HepG2 (cell line): ENCODE measurements around the gene ASB5. TPM values are rescaled to one million over a fixed set of nuclear protein-coding genes. Genes with fewer than 3 reads are reported as not detected.
A peak's percentile ranks its signal among the peaks of the same experiment; 100 is the strongest.

ENCODE experiments used
- ATAC-seq: fragments of 200-7000 bp; cut with Tn5 transposase; 3 replicates; pipeline ENCODE4 v1.9.1; 2020; ENCODE audit warnings: mild to moderate bottlenecking, moderate library complexity
- BruUV-seq: library from RNA; stranded (reverse); fragments of 400-500 nt; replicated peaks from 2 replicates; lab custom pipeline; 2021; lab: Mats Ljungman, UMichigan
- CTCF ChIA-PET: fragments of 300-600 bp; formaldehyde crosslinking; extraction: SDS; loops from one replicate; lab custom pipeline; 2021; ENCODE audit warnings: low total read pairs, inconsistent platforms, low intra/inter-chr PET ratio; lab: Yijun Ruan, JAX
- POLR2A ChIA-PET: fragments of 350-600 bp; sonication (Branson Sonifier 250); formaldehyde crosslinking; loops from one replicate; lab custom pipeline; 2020; ENCODE audit warnings: antibody characterized with exemption, inconsistent platforms; lab: Yijun Ruan, JAX
- DNase-seq: peaks from one replicate; pipeline ENCODE4 v3.0.0-alpha.2; 2015; ENCODE audit warnings: low spot score
- FAIRE-seq: peaks from 3 replicates; lab custom pipeline; 2011; peaks lifted over from hg19 to GRCh38; lab: Jason Lieb, UNC
- H2AFZ ChIP-seq: one replicate; pipeline ENCODE4 v1.6.1; 2011; ENCODE audit warnings: low read length, inconsistent platforms
- H3K27ac ChIP-seq: fragments of 300-600 bp; 3 replicates; pipeline ENCODE4 v1.8.0; 2011; ENCODE audit warnings: mixed run types, mild to moderate bottlenecking, mixed read lengths, low read length, inconsistent platforms; ENCODE audit not compliant: insufficient read depth; ENCODE audit errors: extremely low read length
- H3K27me3 ChIP-seq, 2 experiments: fragments of 200-600 bp in 1 of 2; 2 replicates in 1 of 2; 3 replicates in 1 of 2; pipeline versions ENCODE4 v1.6.0 to v1.8.0; 2011; ENCODE audit warnings: low read length in 2 of 2, mild to moderate bottlenecking in 2 of 2, moderate library complexity in 2 of 2, inconsistent platforms in 1 of 2; ENCODE audit not compliant: insufficient read depth in 2 of 2, control insufficient read depth in 1 of 2
- H3K36me3 ChIP-seq, 2 experiments: fragments of 200-600 bp in 1 of 2; replicated peaks in 1 of 2; 2 replicates in 1 of 2; 3 replicates in 1 of 2; pipeline versions ENCODE4 v1.5.1 to v1.8.0; 2011; ENCODE audit warnings: low read length in 2 of 2, inconsistent platforms in 1 of 2; ENCODE audit not compliant: insufficient read depth in 2 of 2, control insufficient read depth in 1 of 2
- H3K4me1 ChIP-seq: 2 replicates; pipeline ENCODE4 v1.5.1; 2012; ENCODE audit warnings: low read length, inconsistent platforms; ENCODE audit not compliant: insufficient read depth
- H3K4me2 ChIP-seq: 2 replicates; pipeline ENCODE4 v1.6.0; 2011; ENCODE audit warnings: low read depth, low read length, inconsistent platforms
- H3K4me3 ChIP-seq, 3 experiments: fragments of 200-600 bp in 1 of 3; sonication (generic), shearing (Covaris generic) in 1 of 3; replicated peaks in 1 of 3; 2 replicates each; pipeline ENCODE4 v1.5.1; 2011 to 2016; ENCODE audit warnings: low read length in 3 of 3, inconsistent platforms in 2 of 3, low read depth in 2 of 3, mild to moderate bottlenecking in 2 of 3, control low read depth in 1 of 3, mixed read lengths in 1 of 3; ENCODE audit not compliant: insufficient read depth in 1 of 3
- H3K79me2 ChIP-seq: one replicate; pipeline ENCODE4 v1.6.1; 2011; ENCODE audit warnings: low read length, inconsistent platforms; ENCODE audit not compliant: insufficient read depth
- H3K9ac ChIP-seq: 2 replicates; pipeline ENCODE4 v1.6.0; 2011; ENCODE audit warnings: mild to moderate bottlenecking, low read depth, low read length, inconsistent platforms; ENCODE audit not compliant: insufficient read depth
- H3K9me3 ChIP-seq: 2 replicates; pipeline ENCODE4 v1.5.1; 2012; ENCODE audit warnings: mild to moderate bottlenecking, low read length
- H4K20me1 ChIP-seq: 2 replicates; pipeline ENCODE4 v1.6.0; 2011; ENCODE audit warnings: inconsistent platforms, mild to moderate bottlenecking, low read length, moderate library complexity; ENCODE audit not compliant: insufficient read depth
- ELF1 ChIP-seq: sonication (generic); formaldehyde crosslinking; IDR thresholded peaks from 2 replicates; pipeline ENCODE4 v1.4.0; 2020; ENCODE audit warnings: missing genetic modification reagents
- FOSL1 ChIP-seq: sonication (generic); formaldehyde crosslinking; IDR thresholded peaks from 2 replicates; pipeline ENCODE4 v1.9.0; 2021; ENCODE audit warnings: missing genetic modification reagents, borderline replicate concordance
- RAD51 ChIP-seq: fragments of 450-650 bp; IDR thresholded peaks from 2 replicates; pipeline ENCODE4 v1.6.1; 2016; ENCODE audit warnings: borderline replicate concordance
- WGBS: methylation state at CpG from one replicate; pipeline ENCODE4 v1.1.6; 2017; ENCODE audit warnings: low lambda C conversion rate; 5-methylcytosine and 5-hydroxymethylcytosine counted together
- in situ Hi-C: cut with HindIII; loops from 2 replicates; pipeline ENCODE4 v1.10.0; 2017; ENCODE audit warnings: low pct_unique_long_range_greater_than_20kb; ENCODE audit not compliant: extremely low pct_ligation_motif_present
- intact Hi-C: fragments of 100-400 bp; cut with micrococcal nuclease; formaldehyde crosslinking; loops from one replicate; pipeline ENCODE4 v1.10.0; 2022; ENCODE audit not compliant: unreplicated experiment
- polyA plus RNA-seq, 8 experiments: library from polyadenylated mRNA; depleted of rRNA in 3 of 8; stranded (reverse) in 7 of 8; unstranded in 1 of 8; fragments of >200 nt; fragmentation: Illumina TruSeq in 4 of 8; extraction: Trizol in 4 of 8; gene quantifications; 2 replicates each; pipeline versions ENCODE4 v1.2.1 to v1.2.3, GENCODE V29; 2011 to 2016; ENCODE audit warnings: low read depth in 4 of 8, missing spikeins in 1 of 8, mixed read lengths in 1 of 8; ENCODE audit not compliant: insufficient read depth in 1 of 8
- total RNA-seq, 5 experiments: library from RNA; depleted of rRNA; stranded (reverse); fragments of >200 nt; fragmentation: Illumina TruSeq; extraction: Trizol; gene quantifications; 2 replicates each; pipeline ENCODE4 v1.2.3, GENCODE V29; 2016; ENCODE audit warnings: low read depth in 1 of 5
- TF ChIP-seq, protein P1 (sequence below): sonication (generic); formaldehyde crosslinking; IDR thresholded peaks from 2 replicates; pipeline ENCODE4 v1.4.0; 2020; ENCODE audit warnings: mild to moderate bottlenecking, missing genetic modification reagents

ASB5 gene
- total and polyA plus RNA-seq, 2 of the 13 experiments (the other 11 are each of a cell fraction or from before 2014, with no cell fraction given) = not detected

- DNase-seq = no peak
- H3K9me3 ChIP-seq = no peaks in the 10 kb centered on the region
- BruUV-seq = no TSS peak
- H3K27ac ChIP-seq = no peak overlapping the region
- FAIRE-seq = no peak
- in situ Hi-C loops = no loop called here
- TF ChIP-seq ELF1 (CRISPR knock-in tag) (no peak), RAD51 (peak; percentile 62; the same call in 1 of the 2 replicates)
- ChIA-PET CTCF (no interaction called here), POLR2A (no interaction called here)
- H3K4me3 ChIP-seq = no peak overlapping the region
- ATAC-seq = no peak
- 31% methylated on average over 6 of the region's 6 CpGs for WGBS
- H3K79me2 ChIP-seq = no peaks in the 10 kb centered on the region
- no peak overlapping the region for H3K4me2 ChIP-seq
- H3K36me3 ChIP-seq = no peaks in the 10 kb centered on the region
- no peak overlapping the region for H2AFZ ChIP-seq
- H4K20me1 ChIP-seq = no peaks in the 10 kb centered on the region
- no peak overlapping the region for H3K9ac ChIP-seq
- no peaks in the 10 kb centered on the region for H3K4me1 ChIP-seq
- intact Hi-C loops = no loop called here
- no peaks in the 10 kb centered on the region; a peak in 2 of 5 replicates for H3K27me3 ChIP-seq
These were observed 38.0 kb upstream of the ASB5 start for GRCh38 chr4:176306837-176307665.

GRCh38 chr4:176303938-176304337 lies 34.9 kb upstream of the ASB5 start:
- DNase-seq (no peak), ATAC-seq (no peak), FAIRE-seq (no peak)
- POLR2A ChIA-PET = no interaction called here
- 0% methylated on average over 1 of the region's 1 CpG for WGBS
- Histone ChIP-seq H2AFZ (no peak overlapping the region), H3K4me3 (no peak overlapping the region), H3K27ac (no peak overlapping the region), H3K4me1 (no peaks in the 10 kb centered on the region), H3K27me3 (no peaks in the 10 kb centered on the region; a peak in 2 of 5 replicates), H3K4me2 (no peak overlapping the region), H3K9me3 (no peaks in the 10 kb centered on the region), H3K9ac (no peak overlapping the region), H3K36me3 (no peaks in the 10 kb centered on the region), H4K20me1 (no peaks in the 10 kb centered on the region), H3K79me2 (no peaks in the 10 kb centered on the region)
- intact Hi-C loops (no loop called here), in situ Hi-C loops (no loop called here)
- CTCF ChIA-PET = no interaction called here
- TF ChIP-seq, protein P1, sequence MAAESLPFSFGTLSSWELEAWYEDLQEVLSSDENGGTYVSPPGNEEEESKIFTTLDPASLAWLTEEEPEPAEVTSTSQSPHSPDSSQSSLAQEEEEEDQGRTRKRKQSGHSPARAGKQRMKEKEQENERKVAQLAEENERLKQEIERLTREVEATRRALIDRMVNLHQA (CRISPR knock-in tag) = no peak
- TF ChIP-seq FOSL1 (CRISPR knock-in tag) = no peak
- BruUV-seq = no TSS peak
